Effector memory CD4-positive, alpha-beta T cell (primary cell): ENCODE measurements around the gene BCAS1.

Source experiments
- DNase-seq, 3 donors: peaks; one replicate each; pipeline ENCODE4 v3.0.0-alpha.2; 2020
- H3K27ac ChIP-seq: 2 replicates; pipeline ENCODE4 v1.7.0; 2013; ENCODE audit warnings: mild to moderate bottlenecking, low read length, moderate library complexity; ENCODE audit not compliant: insufficient read depth, poor library complexity, severe bottlenecking
- H3K27me3 ChIP-seq: replicated peaks from 2 replicates; pipeline ENCODE4 v1.7.0; 2013; ENCODE audit warnings: mild to moderate bottlenecking, low read length; ENCODE audit not compliant: insufficient read depth, control insufficient read depth, poor library complexity, severe bottlenecking
- H3K36me3 ChIP-seq: 2 replicates; pipeline ENCODE4 v1.7.0; 2013; ENCODE audit warnings: mild to moderate bottlenecking, low read length, moderate library complexity; ENCODE audit not compliant: control insufficient read depth, insufficient read depth
- H3K4me1 ChIP-seq: 2 replicates; pipeline ENCODE4 v1.7.0; 2013; ENCODE audit warnings: low read length, mild to moderate bottlenecking; ENCODE audit not compliant: control insufficient read depth, insufficient read depth, poor library complexity, severe bottlenecking
- H3K4me3 ChIP-seq: 2 replicates; pipeline ENCODE4 v1.7.0; 2013; ENCODE audit warnings: low read length, low read depth, mild to moderate bottlenecking; ENCODE audit not compliant: insufficient read depth, poor library complexity, severe bottlenecking
- H3K9me3 ChIP-seq: 2 replicates; pipeline ENCODE4 v1.7.0; 2013; ENCODE audit warnings: mild to moderate bottlenecking, low read length, moderate library complexity; ENCODE audit not compliant: control insufficient read depth

The BCAS1 gene

GRCh38 chr20:53917145-53918019 lies 153.0 kb downstream of the BCAS1 start:
- no peaks in the 10 kb centered on the region for H3K36me3 ChIP-seq
- no peaks in the 10 kb centered on the region for H3K9me3 ChIP-seq
- no peaks in the 10 kb centered on the region for H3K27me3 ChIP-seq
- DNase-seq = no peak
- H3K4me1 ChIP-seq = peaks cover 8% of the 10 kb centered on the region
- no peak overlapping the region for H3K4me3 ChIP-seq
- H3K27ac ChIP-seq = no peak overlapping the region

GRCh38 chr20:53916173-53916512 lies 154.3 kb downstream of the BCAS1 start:
- no peaks in the 10 kb centered on the region for H3K9me3 ChIP-seq
- DNase-seq = no peak
- peak overlapping the region; percentile 67 for H3K4me3 ChIP-seq
- peak overlapping the region; percentile 47 for H3K27ac ChIP-seq
- H3K36me3 ChIP-seq = no peaks in the 10 kb centered on the region
- H3K4me1 ChIP-seq = peaks cover 8% of the 10 kb centered on the region
- no peaks in the 10 kb centered on the region for H3K27me3 ChIP-seq

- Histone ChIP-seq H3K4me3 (peak overlapping the region; percentile 67), H3K9me3 (no peaks in the 10 kb centered on the region), H3K36me3 (no peaks in the 10 kb centered on the region), H3K27ac (peak overlapping the region; percentile 47), H3K27me3 (no peaks in the 10 kb centered on the region), H3K4me1 (peaks cover 8% of the 10 kb centered on the region)
- DNase-seq = peak; percentile 86 to 90 (median 88)
Observed at GRCh38 chr20:53915446-53916172, 154.8 kb downstream of the BCAS1 start.

GRCh38 chr20:53914781-53915445 lies 155.5 kb downstream of the BCAS1 start:
- Histone ChIP-seq H3K36me3 (no peaks in the 10 kb centered on the region), H3K9me3 (no peaks in the 10 kb centered on the region), H3K4me3 (peak overlapping the region; percentile 67), H3K27ac (peak overlapping the region; percentile 47), H3K4me1 (peaks cover 8% of the 10 kb centered on the region), H3K27me3 (no peaks in the 10 kb centered on the region)
- no peak for DNase-seq

GRCh38 chr20:53914091-53914780 lies 156.2 kb downstream of the BCAS1 start:
- Histone ChIP-seq H3K27ac (no peak overlapping the region), H3K9me3 (no peaks in the 10 kb centered on the region), H3K4me3 (no peak overlapping the region), H3K4me1 (peaks cover 8% of the 10 kb centered on the region), H3K36me3 (no peaks in the 10 kb centered on the region), H3K27me3 (no peaks in the 10 kb centered on the region)
- no peak for DNase-seq

- Histone ChIP-seq H3K4me1 (peaks cover 7% of the 10 kb centered on the region), H3K27me3 (no peaks in the 10 kb centered on the region), H3K4me3 (no peak overlapping the region), H3K36me3 (no peaks in the 10 kb centered on the region), H3K9me3 (no peaks in the 10 kb centered on the region), H3K27ac (no peak overlapping the region)
- DNase-seq = no peak
Observed at GRCh38 chr20:53911301-53911700, 159.1 kb downstream of the BCAS1 start.

- H3K27ac ChIP-seq = no peak overlapping the region
- H3K4me1 ChIP-seq = peaks cover 3% of the 10 kb centered on the region
- no peaks in the 10 kb centered on the region for H3K9me3 ChIP-seq
- H3K27me3 ChIP-seq = no peaks in the 10 kb centered on the region
- H3K4me3 ChIP-seq = no peak overlapping the region
- no peak for DNase-seq
- no peaks in the 10 kb centered on the region for H3K36me3 ChIP-seq
Observed at GRCh38 chr20:53910351-53911002, 159.9 kb downstream of the BCAS1 start.

GRCh38 chr20:53907968-53908751 lies 162.2 kb downstream of the BCAS1 start:
- Histone ChIP-seq H3K36me3 (no peaks in the 10 kb centered on the region), H3K4me1 (no peaks in the 10 kb centered on the region), H3K4me3 (no peak overlapping the region), H3K9me3 (no peaks in the 10 kb centered on the region), H3K27ac (no peak overlapping the region), H3K27me3 (no peaks in the 10 kb centered on the region)
- no peak for DNase-seq

- no peaks in the 10 kb centered on the region for H3K36me3 ChIP-seq
- no peaks in the 10 kb centered on the region for H3K4me1 ChIP-seq
- no peak overlapping the region for H3K4me3 ChIP-seq
- no peak overlapping the region for H3K27ac ChIP-seq
- H3K9me3 ChIP-seq = no peaks in the 10 kb centered on the region
- no peak for DNase-seq
- no peaks in the 10 kb centered on the region for H3K27me3 ChIP-seq
Observed at GRCh38 chr20:53905820-53906191, 164.6 kb downstream of the BCAS1 start.
